ENCODE measurements around the gene EPB41L4B. TPM values are rescaled to one million over a fixed set of nuclear protein-coding genes. Genes with fewer than 3 reads are reported as not detected.

The EPB41L4B gene
- total RNA-seq, 1 donor from 2014 or later = 3.7 TPM

- H3K27me3 Mint-ChIP-seq (ENCODE audit: low read depth) = no peaks in the 10 kb centered on the region
- H3K36me3 Mint-ChIP-seq (ENCODE audit: low read depth) = no peaks in the 10 kb centered on the region
- H3K27ac Mint-ChIP-seq (ENCODE audit: unreplicated experiment) = no peak overlapping the region
- no peak for TF ChIP-seq CTCF (IDR thresholded peaks at IDR 0.05)
- no peaks in the 10 kb centered on the region for H3K4me1 Mint-ChIP-seq (ENCODE audit: low read depth)
- H3K9me3 Mint-ChIP-seq (ENCODE audit: low read depth) = no peaks in the 10 kb centered on the region
- DNase-seq (ENCODE audit: low spot score) = no peak
- H3K4me3 Mint-ChIP-seq (ENCODE audit: unreplicated experiment) = no peak overlapping the region
Measured at GRCh38 chr9:109179801-109180523, 140.9 kb downstream of the EPB41L4B start.

- TF ChIP-seq CTCF (IDR thresholded peaks at IDR 0.05) = no peak
- no peaks in the 10 kb centered on the region for H3K9me3 Mint-ChIP-seq (ENCODE audit: low read depth)
- no peaks in the 10 kb centered on the region for H3K27me3 Mint-ChIP-seq (ENCODE audit: low read depth)
- H3K4me1 Mint-ChIP-seq (ENCODE audit: low read depth) = no peaks in the 10 kb centered on the region
- H3K4me3 Mint-ChIP-seq (ENCODE audit: unreplicated experiment) = no peak overlapping the region
- H3K27ac Mint-ChIP-seq (ENCODE audit: unreplicated experiment) = no peak overlapping the region
- H3K36me3 Mint-ChIP-seq (ENCODE audit: low read depth) = no peaks in the 10 kb centered on the region
- no peak for DNase-seq (ENCODE audit: low spot score)
Measured at GRCh38 chr9:109176963-109177362, 143.9 kb downstream of the EPB41L4B start.

- TF ChIP-seq CTCF (IDR thresholded peaks at IDR 0.05) = no peak
- H3K27ac Mint-ChIP-seq (ENCODE audit: unreplicated experiment) = no peak overlapping the region
- no peaks in the 10 kb centered on the region for H3K9me3 Mint-ChIP-seq (ENCODE audit: low read depth)
- H3K27me3 Mint-ChIP-seq (ENCODE audit: low read depth) = no peaks in the 10 kb centered on the region
- no peaks in the 10 kb centered on the region for H3K36me3 Mint-ChIP-seq (ENCODE audit: low read depth)
- H3K4me3 Mint-ChIP-seq (ENCODE audit: unreplicated experiment) = no peak overlapping the region
- no peaks in the 10 kb centered on the region for H3K4me1 Mint-ChIP-seq (ENCODE audit: low read depth)
- DNase-seq (ENCODE audit: low spot score) = no peak
Measured at GRCh38 chr9:109176386-109176785, 144.5 kb downstream of the EPB41L4B start.

- no peak for TF ChIP-seq CTCF (IDR thresholded peaks at IDR 0.05)
- Mint-ChIP-seq H3K9me3 (ENCODE audit: low read depth) (no peaks in the 10 kb centered on the region), H3K27me3 (ENCODE audit: low read depth) (no peaks in the 10 kb centered on the region), H3K4me3 (ENCODE audit: unreplicated experiment) (no peak overlapping the region), H3K4me1 (ENCODE audit: low read depth) (no peaks in the 10 kb centered on the region), H3K36me3 (ENCODE audit: low read depth) (no peaks in the 10 kb centered on the region), H3K27ac (ENCODE audit: unreplicated experiment) (no peak overlapping the region)
- DNase-seq (ENCODE audit: low spot score) = no peak
Measured at GRCh38 chr9:109172935-109173334, 147.9 kb downstream of the EPB41L4B start.

GRCh38 chr9:109171926-109172325 lies 148.9 kb downstream of the EPB41L4B start:
- Mint-ChIP-seq H3K4me3 (ENCODE audit: unreplicated experiment) (no peak overlapping the region), H3K27ac (ENCODE audit: unreplicated experiment) (no peak overlapping the region), H3K27me3 (ENCODE audit: low read depth) (peaks cover 3% of the 10 kb centered on the region), H3K4me1 (ENCODE audit: low read depth) (peaks cover 3% of the 10 kb centered on the region), H3K9me3 (ENCODE audit: low read depth) (no peaks in the 10 kb centered on the region), H3K36me3 (ENCODE audit: low read depth) (no peaks in the 10 kb centered on the region)
- DNase-seq (ENCODE audit: low spot score) = no peak
- no peak for TF ChIP-seq CTCF (IDR thresholded peaks at IDR 0.05)

All from chondrocyte (in vitro differentiated cells).